ENCODE measurements around the gene LOXL1.

LOXL1 gene

DNA sequence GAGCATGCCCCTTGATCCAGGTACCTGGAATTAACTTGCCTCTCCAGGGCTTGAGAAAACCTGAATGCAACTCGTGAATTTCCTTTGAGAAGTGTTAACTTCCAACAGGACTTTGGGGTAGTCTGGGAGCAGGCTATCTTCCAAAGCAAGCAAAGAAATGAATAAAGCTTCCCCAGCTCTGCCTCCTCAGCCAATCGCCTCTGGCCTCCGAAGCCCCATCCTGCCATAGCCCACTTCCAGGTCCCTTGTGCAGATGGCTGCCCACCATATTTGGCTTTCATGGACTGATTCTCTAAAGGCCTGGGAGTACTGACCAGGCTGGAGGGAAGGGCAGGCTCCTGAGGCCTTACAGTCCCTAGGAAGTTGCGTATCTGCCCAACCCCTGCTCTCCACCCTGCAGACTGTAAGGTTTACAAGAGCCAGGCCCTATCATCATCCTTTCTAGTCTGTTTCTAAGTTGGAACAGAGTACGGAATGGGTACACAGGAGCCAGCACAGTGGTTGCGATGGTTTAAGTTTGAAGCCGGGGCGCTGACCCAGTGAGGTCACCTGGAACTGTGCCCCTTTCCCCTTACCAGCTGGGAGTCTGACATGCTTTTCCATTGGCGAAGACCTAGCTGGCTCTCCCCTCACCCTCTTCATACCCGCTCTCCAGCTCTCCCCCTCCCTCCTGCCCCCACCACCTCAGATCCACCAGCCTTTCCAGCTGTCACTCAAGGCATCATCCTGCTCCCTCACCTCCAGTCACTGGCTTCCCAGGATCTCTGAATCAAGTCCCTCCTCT is 67.1 kb downstream of the LOXL1 start:
- DNase-seq (ENCODE audit: low read depth) = no peak

DNA sequence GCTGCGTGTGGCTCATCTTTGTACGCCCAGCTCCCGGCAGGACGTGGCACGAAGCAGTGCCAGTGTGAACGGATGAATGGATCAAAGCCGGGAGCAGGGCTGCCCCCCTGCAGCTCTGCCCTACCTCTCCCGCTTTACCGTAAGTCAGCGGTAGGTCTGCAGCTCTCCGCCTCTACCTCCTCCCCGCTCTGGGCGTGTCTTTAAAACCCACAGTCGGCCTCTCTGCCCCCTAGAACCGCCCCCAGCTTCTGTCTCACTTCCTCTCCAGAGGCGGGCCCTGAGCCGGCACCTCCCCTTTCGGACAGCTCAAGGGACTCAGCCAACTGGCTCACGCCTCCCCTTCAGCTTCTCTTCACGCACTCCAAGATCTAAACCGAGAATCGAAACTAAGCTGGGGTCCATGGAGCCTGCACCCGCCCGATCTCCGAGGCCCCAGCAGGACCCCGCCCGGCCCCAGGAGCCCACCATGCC is 68.2 kb downstream of the LOXL1 start, which contains the start of gene PML:
Gene PML (plus strand): TSS at position 304 of the 471 bp plus-strand sequence. CDS start 97 bp downstream, at position 401.
- peak; percentile 91 for DNase-seq (ENCODE audit: low read depth)

DNA sequence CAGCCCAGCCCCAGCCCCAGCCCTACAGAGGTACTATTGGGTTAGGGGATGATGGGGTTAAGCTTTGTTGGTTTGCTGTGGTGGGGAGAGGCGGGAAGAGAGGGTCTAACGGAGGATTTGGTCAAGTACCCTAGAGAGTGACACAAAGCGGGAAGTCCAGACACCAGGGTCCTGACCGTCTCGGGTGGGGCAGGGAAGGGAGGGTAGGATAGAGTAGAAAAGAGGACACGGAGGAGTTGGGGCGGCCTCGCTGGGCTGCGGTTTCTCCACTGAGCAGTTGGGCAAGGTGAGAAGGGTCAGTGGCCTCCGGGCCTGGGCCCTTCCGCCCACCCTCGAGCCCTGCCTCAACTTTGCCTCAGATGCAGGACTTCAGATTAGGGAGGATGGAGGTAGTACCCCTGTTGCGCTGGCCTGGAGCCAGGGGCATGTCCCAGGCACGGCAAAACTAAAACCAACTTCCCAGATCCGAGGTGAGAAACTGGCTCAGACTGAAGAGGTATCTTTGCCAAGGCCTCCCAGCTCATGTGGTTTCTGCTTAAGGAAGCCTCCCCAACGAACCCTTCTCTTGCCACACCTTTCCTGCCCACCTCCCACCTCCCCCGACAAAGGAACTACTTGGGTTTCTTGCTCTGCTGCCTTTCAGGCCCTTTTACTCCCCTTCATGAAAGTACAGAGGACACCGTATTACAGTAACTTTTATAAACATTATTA is 68.8 kb downstream of the LOXL1 start:
- no peak for DNase-seq (ENCODE audit: low read depth)

DNA sequence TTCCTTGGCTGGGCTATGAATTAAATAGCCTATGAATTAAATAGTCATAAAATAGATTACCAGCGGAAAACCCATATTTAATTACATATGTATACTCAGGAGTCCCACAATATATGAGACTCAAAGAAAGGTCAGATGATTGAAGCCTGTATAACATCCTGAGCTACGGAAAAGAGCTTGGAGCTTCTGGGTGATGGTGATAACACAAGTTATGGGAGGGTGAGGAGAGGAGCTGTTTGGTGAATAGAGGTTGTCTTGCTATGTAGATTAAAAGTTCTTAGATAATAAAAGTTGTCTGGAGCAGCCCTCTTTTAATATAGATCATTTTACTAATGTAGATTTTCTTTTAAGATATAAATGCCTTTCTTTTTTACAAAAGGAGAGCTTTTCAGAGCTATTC is 70.0 kb downstream of the LOXL1 start:
- DNase-seq (ENCODE audit: low read depth) = no peak

DNA sequence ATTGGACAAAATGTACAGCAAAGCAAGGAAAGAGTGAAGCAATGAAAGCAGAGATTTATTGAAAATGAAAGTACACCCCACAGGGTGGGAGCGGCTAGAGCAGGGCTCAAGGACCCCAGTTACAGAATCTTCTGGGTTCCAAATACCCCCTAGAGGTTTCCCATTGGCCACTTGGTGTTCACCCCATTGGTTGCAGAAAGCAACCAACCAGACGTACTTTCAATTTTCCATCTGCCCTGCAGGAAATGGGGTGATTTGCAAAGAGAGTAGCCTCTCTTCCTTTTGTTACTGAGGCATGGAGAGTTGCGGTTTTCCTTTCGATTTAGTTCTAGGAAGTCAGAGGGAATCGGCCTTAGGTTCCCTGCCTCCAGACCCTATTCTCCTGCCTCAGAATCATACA is 70.7 kb downstream of the LOXL1 start:
- DNase-seq (ENCODE audit: low read depth) = no peak

DNA sequence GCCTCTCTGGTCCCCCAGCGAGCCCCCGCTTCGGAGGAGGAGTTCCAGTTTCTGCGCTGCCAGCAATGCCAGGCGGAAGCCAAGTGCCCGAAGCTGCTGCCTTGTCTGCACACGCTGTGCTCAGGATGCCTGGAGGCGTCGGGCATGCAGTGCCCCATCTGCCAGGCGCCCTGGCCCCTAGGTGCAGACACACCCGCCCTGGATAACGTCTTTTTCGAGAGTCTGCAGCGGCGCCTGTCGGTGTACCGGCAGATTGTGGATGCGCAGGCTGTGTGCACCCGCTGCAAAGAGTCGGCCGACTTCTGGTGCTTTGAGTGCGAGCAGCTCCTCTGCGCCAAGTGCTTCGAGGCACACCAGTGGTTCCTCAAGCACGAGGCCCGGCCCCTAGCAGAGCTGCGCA is 71.7 kb downstream of the LOXL1 start:
- no peak for DNase-seq (ENCODE audit: low read depth)
